Measurements from ENCODE around the gene GPC6.

Gene GPC6

GRCh38 chr13:94431574-94431973 is 1205.0 kb downstream of the GPC6 start:
- no peak for DNase-seq (ENCODE audit: low read depth in 1 of 2, low spot score in 1 of 2)

DNA sequence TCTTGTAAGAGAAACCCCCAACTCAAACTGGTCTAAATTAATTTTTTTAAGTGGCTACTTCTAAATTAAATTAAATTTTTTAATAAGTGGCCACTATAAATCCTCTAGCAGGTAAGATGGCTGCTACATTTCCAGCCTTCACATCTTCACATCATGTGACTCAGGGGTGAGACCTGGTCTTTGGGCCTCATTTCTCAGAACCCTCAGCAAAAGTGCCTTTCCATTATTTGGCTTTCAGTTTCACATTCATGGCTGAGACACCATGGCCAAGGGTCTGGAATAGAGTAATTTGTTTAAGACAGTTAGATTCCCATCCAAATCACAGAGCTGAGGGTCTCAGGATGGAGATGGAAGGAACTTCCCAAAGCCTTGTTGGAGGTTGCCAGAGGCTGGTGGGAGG is 1205.4 kb downstream of the GPC6 start:
- H3K4me3 ChIP-seq (replicated peaks; ENCODE audit: insufficient read depth, low read length): no peak overlapping the region
- DNase-seq (ENCODE audit: low read depth in 1 of 2, low spot score in 1 of 2): no peak
- H3K27me3 ChIP-seq (ENCODE audit: insufficient read depth, poor library complexity, severe bottlenecking): peaks cover 4% of the 10 kb centered on the region
- H3K27ac ChIP-seq (replicated peaks): no peak overlapping the region
- no peak for TF ChIP-seq GABPA (IDR thresholded peaks at IDR 0.05; ENCODE audit: low read depth)
- TF ChIP-seq, protein P1, sequence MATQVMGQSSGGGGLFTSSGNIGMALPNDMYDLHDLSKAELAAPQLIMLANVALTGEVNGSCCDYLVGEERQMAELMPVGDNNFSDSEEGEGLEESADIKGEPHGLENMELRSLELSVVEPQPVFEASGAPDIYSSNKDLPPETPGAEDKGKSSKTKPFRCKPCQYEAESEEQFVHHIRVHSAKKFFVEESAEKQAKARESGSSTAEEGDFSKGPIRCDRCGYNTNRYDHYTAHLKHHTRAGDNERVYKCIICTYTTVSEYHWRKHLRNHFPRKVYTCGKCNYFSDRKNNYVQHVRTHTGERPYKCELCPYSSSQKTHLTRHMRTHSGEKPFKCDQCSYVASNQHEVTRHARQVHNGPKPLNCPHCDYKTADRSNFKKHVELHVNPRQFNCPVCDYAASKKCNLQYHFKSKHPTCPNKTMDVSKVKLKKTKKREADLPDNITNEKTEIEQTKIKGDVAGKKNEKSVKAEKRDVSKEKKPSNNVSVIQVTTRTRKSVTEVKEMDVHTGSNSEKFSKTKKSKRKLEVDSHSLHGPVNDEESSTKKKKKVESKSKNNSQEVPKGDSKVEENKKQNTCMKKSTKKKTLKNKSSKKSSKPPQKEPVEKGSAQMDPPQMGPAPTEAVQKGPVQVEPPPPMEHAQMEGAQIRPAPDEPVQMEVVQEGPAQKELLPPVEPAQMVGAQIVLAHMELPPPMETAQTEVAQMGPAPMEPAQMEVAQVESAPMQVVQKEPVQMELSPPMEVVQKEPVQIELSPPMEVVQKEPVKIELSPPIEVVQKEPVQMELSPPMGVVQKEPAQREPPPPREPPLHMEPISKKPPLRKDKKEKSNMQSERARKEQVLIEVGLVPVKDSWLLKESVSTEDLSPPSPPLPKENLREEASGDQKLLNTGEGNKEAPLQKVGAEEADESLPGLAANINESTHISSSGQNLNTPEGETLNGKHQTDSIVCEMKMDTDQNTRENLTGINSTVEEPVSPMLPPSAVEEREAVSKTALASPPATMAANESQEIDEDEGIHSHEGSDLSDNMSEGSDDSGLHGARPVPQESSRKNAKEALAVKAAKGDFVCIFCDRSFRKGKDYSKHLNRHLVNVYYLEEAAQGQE (IDR thresholded peaks at IDR 0.05; ENCODE audit: insufficient replicate concordance, low read depth): no peak
- TF ChIP-seq SPI1 (IDR thresholded peaks at IDR 0.05; ENCODE audit: borderline replicate concordance, low read depth): no peak
- no peak for TF ChIP-seq CTCF (IDR thresholded peaks at IDR 0.05; ENCODE audit: insufficient read depth, low read length)
- TF ChIP-seq POLR2AphosphoS5 (IDR thresholded peaks at IDR 0.05; ENCODE audit: low read depth): no peak

More at GRCh38 chr13:94431574-94431973, 1205.0 kb downstream of the GPC6 start:
- H3K27ac ChIP-seq (replicated peaks): no peak overlapping the region
- peaks cover 4% of the 10 kb centered on the region for H3K27me3 ChIP-seq (ENCODE audit: insufficient read depth, poor library complexity, severe bottlenecking)
- TF ChIP-seq SPI1 (IDR thresholded peaks at IDR 0.05; ENCODE audit: borderline replicate concordance, low read depth) (no peak), GABPA (IDR thresholded peaks at IDR 0.05; ENCODE audit: low read depth) (no peak), CTCF (IDR thresholded peaks at IDR 0.05; ENCODE audit: insufficient read depth, low read length) (no peak), POLR2AphosphoS5 (IDR thresholded peaks at IDR 0.05; ENCODE audit: low read depth) (no peak)
- TF ChIP-seq, protein P1 (IDR thresholded peaks at IDR 0.05; ENCODE audit: insufficient replicate concordance, low read depth): no peak
- no peak overlapping the region for H3K4me3 ChIP-seq (replicated peaks; ENCODE audit: insufficient read depth, low read length)

DNA sequence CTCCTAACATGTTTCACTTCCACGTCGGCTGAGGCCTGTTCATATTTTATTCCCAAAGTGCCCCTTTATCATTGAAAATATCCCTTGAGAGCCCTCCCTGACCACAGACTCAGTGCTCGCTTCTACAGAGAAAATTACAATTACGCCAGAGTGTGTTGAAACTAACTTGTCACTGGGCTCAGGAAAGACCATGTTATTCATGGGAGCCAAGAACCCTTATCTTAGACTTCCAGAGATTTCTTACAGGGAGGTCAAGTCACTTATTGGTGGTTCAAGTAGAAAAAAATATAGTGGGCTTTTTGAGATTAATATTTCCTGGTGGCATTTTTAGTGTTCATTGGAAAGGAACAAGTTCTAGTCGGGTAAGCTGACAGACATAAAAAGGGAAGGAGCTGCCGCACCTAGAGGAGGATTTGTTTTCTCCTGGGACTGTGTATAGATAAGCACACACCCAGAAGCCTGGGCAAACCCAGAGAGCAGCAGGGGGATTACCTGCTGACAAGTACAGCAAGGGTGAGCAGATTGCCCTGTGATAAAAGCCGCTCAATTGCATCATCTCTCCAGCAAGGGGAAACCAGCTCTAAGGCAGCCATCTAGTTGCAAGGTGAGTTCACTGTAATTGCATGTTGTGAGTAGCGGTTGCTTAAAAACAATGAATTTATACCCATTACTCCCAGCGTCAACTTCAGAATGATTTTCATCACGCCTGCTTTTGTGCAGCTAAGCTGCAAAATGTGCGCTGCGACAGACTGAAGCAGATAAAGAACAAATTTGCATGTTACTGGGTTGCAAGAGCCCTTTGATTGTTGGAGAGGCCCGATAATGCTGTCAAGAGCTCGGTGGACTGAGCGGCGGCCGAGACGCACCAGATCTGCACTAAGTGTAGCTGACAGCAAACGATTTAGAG is 1206.7 kb downstream of the GPC6 start:
- peak in 1 of 2 experiments; percentile 30 for DNase-seq (ENCODE audit: low read depth in 1 of 2, low spot score in 1 of 2)
- H3K27ac ChIP-seq (replicated peaks): no peak overlapping the region
- H3K27me3 ChIP-seq (ENCODE audit: insufficient read depth, poor library complexity, severe bottlenecking): peaks cover 4% of the 10 kb centered on the region
- TF ChIP-seq POLR2AphosphoS5 (IDR thresholded peaks at IDR 0.05; ENCODE audit: low read depth): no peak
- no peak for TF ChIP-seq CTCF (IDR thresholded peaks at IDR 0.05; ENCODE audit: insufficient read depth, low read length)
- TF ChIP-seq, protein P1 (IDR thresholded peaks at IDR 0.05; ENCODE audit: insufficient replicate concordance, low read depth): no peak
- no peak for TF ChIP-seq SPI1 (IDR thresholded peaks at IDR 0.05; ENCODE audit: borderline replicate concordance, low read depth)
- TF ChIP-seq GABPA (IDR thresholded peaks at IDR 0.05; ENCODE audit: low read depth): no peak
- H3K4me3 ChIP-seq (replicated peaks; ENCODE audit: insufficient read depth, low read length): no peak overlapping the region

Measured in HL-60 (cell line).